Measurements from ENCODE around the gene LRRC46.

LRRC46 gene

DNA sequence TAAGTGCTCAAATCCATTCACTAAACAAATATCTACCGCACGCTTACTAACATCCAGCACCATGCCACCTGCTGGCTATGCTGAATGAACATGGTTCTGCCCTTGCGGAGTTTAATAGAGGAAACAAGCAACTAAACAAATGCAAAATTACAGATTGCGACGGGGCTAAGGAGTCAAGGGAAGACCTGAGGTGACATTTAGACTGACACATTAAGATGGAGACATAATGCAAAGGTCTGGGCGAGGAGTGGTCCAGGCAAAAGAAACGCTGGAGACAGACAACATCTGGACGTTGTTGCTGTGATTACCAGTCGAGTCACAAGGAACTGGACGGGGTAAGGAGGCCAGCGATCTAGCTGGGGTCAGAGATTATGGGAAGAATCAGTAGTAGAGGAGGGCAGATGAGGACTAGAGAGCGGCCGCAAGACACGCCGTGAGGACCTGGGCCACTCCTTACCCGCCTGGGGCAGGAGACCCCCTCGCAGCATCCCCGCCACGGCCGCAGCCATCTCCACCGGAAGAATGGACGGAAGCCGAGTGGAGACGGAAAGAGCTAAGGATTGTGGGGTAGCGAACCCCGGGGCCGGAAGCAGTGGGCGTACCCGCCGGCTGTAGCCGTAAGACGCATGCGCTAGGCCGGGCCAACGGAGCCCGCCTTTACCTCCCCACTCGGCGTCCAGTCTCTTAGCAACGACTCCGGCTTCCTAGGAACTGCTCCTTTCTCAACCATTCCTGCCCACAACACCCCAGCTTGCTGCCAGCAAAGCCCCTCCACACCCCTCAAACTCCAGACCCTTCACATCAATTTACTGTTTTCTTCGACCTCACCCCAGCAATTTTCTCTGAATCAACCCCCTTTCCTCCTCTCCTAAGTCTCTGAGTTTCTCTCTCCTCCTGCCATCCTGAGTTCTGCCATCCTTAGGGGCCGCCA lies at the start of gene LRRC46, which contains the start of gene MRPL10:
TSS of gene LRRC46 (plus strand) at position 668 of the 931 bp plus-strand sequence. CDS start 320 bp downstream, outside the sequence.
TSS of gene MRPL10 (minus strand) at position 539 of the 931 bp plus-strand sequence. CDS start at position 509, 30 bp downstream.
- peak; percentile 90 to 91 for DNase-seq (ENCODE audit: low read depth in 2 of 2)

GRCh38 chr17:47785538-47786123 lies 45.8 kb upstream of the LRRC46 start:
- no peak for DNase-seq (ENCODE audit: low read depth in 2 of 2)

DNA sequence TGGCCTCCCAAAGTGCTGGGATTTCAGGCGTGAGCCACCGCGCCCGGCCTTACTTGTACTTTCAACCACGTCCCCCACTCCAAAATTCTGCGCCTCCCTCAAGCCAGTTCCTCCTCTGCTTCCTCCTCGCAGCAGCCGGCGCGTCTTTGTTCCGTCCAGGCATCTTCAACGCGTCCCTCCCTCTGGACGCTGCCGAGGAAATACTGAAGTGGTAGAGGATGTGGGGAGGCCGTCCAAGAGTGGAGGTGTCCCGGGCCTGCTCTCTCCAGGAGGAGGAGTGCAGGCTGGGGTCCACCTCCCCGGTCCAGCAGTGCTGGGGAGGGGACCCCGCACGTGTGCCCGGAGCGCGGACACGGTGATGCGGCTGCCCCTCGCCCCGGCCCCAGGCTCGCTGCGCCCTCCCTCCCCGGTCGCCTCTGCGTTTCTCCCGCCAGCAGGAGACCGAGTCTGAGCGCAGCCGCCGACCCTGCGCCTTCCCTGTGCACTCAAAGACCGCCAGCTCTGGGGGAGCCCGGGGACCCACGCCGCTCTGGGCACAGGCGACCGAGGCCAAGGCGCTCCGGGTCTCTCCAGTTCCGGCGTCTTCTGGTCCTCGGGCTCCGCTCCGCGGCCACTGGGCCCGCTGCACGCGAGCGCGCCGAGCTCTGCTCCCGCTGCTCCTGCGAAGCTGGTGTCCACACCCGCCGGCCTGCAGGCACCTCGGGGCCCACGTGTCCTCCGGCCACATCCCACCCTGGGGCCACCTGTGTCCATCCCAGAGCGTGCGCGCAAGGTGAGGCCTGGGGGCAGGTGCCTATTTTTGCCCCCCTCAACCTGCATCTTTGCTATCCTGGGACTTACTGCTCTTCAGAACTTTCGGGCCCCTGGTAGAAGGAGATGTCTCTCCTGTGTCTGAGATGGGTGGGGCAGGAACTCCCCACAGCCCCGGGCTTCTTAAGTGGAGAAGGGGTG lies 41.6 kb upstream of the LRRC46 start:
- DNase-seq (ENCODE audit: low read depth in 2 of 2) = peak; percentile 28 to 53

- no peak for DNase-seq (ENCODE audit: low read depth in 2 of 2)
Observed at GRCh38 chr17:47791025-47791424, 40.4 kb upstream of the LRRC46 start.

DNA sequence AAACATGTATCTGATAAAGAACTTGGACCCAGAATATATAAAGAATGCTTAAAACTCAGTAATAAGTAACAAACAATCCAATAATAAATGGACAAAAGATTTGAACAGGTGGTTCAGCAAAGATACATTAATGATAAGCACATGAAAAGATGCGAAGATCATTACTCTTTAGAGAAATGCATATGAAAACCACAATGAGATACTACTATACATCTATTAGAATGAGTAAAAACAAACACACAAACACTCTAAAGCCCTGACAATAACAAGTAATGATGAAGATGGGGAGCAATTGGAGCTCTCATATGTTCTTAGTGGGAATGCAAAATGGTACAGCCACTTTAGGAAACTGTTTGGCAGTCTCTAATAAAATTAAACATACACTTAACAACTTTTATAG lies 39.0 kb upstream of the LRRC46 start:
- DNase-seq (ENCODE audit: low read depth in 2 of 2) = no peak

DNA sequence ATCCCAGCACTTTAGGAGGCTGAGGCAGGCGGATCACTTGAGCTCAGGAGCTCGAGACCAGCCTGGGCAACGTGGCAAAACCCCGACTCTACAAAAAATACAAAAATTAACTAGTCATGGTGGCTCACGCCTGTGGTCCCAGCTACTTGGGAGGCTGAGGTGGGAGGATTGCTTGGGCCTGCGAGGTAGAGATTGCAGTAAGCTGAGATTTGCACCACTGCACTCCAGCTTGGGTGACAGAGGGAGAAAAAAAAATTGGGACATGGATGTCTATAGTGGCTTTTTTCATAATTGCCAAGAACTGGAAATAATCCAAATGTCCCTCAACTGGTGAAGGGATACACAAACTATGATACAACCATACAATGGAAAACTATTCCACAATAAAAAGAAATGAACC lies 38.5 kb upstream of the LRRC46 start:
- no peak for DNase-seq (ENCODE audit: low read depth in 2 of 2)

DNA sequence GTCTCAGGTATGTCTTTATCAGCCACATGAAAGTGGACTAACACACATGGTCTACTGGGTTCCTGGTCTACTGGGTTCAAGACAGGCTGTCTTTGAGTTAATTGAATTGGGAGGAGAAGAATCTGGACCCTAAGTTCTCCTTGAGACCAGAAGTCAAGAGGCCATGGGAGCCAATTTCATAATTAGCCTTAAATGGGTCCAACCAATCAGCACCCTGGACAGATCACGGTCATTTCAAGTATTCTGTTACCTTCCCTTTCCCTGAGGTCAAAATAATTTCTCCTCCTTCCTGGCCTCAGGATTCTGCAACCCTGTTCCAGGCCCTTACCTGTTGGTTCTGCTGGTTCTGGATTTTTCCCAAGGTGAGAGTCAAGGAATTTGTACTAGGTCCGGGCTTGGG lies 33.7 kb upstream of the LRRC46 start:
- no peak for DNase-seq (ENCODE audit: low read depth in 2 of 2)

DNA sequence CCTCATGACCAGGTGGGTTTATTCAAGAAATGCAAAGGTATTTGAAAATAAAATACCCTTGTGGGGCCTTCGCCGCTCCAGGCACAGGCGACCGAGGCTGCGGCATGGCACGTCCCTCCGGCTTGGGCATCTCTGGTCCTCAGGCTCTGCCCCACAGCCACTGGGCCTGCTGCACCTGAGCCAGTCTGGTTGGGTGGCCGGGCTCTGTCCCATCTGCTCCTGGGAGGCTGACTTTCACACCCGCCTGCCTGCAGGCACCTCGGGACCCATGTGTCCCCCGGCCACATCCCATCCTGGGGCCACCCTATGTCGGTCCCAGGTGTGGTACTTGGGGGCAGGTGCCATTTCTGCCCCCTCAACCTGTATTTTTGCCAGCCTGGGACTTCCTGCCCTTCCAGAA lies 30.8 kb upstream of the LRRC46 start:
- no peak for DNase-seq (ENCODE audit: low read depth in 2 of 2)

DNA sequence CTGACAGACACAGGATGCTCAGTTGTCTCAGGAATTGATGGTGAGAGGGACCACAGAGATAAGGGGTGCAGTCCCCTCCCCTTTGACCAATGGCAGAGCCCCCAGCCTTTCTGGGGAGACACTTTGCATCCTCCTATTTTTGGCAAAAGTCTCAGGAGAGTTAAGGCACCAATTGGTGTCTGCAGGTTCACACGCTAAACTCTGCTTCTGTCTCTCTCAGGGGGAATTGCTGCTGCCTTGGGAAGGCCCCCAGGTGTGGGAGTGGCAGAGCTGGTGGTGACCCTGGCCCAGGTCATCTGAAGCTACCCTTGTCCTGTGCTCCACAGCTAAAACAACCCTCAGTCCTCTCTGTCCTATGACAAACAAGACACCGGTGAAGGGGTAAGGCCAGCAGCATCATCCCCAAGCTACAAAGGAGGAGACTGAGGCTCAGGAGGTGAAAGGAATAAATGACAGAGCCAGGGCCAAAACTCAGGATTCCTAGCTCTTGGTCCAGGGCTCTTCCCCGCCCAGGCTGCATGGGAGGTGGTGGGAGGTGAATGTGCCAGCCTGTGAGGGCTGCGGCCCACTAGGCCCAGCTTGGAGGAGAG lies 30.2 kb upstream of the LRRC46 start:
- DNase-seq (ENCODE audit: low read depth in 2 of 2) = no peak

GRCh38 chr17:47801906-47802305 lies 29.6 kb upstream of the LRRC46 start:
- DNase-seq (ENCODE audit: low read depth in 2 of 2) = no peak

DNA sequence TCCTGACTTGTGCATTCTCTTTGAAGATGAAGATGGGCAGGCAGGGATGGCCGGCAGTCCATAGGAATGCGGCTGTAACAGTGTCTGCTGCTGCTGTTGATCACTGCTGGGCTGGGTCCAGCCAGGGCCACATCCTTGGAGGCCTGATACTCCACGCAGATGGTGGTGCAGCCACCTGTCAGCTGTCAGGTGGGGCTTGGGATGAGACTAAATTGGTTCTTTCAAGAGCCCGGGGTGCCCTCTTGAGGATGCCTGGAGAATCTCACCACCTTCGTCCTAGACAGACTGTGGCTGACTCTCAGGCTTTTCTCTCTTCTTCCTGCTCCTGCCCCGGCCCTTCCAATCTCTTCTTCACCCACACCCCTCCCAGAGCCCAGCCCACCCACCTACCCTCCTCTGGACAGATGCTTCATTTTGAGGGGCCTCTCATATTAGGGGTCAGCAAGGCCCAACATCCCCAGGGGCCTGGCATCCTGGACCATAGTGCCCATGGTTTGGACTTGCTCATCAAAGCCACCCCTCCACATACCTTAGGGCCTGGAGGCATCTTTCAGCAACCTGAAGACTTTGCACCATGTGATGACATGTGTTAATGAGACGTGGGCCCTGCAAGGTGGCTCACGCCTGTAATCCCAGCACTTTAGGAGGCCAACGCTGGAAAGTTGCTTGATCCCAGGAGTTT lies 29.0 kb upstream of the LRRC46 start:
- peak; percentile 20 for DNase-seq (ENCODE audit: low read depth in 2 of 2)

DNA sequence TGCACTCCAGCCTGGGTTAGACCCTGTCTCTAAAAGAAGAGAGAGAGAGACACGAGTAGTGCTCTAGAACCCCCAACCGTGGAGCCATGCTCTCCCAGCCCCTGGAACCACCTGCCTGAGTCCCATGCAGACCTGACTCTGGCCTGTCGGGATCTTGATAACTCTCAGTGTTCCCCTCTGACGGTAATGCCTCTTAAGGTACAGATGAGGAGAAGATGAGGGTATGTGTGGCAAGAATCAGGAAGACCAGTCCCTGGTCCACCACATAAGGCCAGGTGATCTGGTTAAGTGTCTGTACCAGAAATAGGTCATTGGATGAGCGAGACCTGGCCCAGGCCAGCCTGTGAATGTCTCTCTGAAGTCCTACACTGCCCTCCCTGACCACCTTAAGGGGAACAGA lies 28.3 kb upstream of the LRRC46 start:
- DNase-seq (ENCODE audit: low read depth in 2 of 2) = no peak

DNA sequence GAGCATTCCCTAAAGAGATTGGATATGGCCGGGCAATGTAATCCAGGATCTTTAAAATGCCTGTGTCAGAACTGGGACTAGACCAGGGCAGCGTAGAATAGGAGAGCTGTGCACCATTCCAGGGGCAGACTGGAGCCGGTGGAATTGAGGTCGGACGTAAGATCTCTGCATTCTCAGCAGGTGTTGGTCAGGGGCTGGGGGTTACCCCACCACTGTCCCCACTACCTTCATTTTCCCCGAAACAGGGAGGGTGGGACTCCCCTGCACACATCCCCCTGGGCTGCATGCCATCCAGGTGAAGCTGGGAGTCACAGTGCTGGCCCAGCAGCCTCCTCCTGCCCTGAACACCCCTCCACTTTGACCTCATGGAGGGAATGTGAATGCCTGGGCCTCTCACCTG lies 27.7 kb upstream of the LRRC46 start:
- DNase-seq (ENCODE audit: low read depth in 2 of 2) = no peak

DNA sequence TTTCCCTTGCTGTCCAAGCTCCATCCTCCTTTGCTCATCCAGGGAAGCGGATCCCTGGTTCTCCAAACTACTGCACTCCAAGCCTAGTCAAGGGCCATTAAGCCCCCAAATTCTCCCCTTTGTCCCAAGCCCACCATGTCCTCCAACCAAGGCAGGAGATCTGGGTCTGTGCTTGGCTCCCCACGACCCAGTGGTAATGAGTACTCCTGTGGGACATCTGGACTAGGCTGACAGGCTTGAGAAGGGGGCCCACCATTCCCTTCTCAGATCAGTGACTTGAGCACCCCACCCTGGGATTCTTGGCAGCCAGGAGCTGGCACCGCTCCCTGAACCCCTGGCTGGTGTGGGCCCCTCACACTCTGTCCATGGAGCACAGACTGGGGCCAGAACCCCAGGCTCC lies 27.0 kb upstream of the LRRC46 start:
- no peak for DNase-seq (ENCODE audit: low read depth in 2 of 2)

- DNase-seq (ENCODE audit: low read depth in 2 of 2) = no peak
Observed at GRCh38 chr17:47806026-47806912, 25.2 kb upstream of the LRRC46 start.

DNA sequence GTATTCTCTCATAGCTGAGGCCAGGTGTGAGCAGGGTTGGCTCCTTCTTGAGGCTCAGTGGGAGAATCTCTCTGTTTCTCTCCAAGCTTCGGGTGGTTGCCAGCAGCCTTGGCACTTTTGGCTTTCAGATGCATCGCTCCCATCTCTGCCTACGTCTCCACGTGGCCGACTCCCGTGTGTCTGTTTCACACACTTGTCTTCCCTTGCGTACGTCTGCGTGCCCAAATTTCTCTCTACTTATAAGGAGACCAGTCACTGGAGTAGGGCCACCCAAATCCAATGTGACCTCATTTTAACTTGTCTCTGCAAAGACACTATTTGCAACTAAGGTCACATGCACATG lies 24.6 kb upstream of the LRRC46 start:
- no peak for DNase-seq (ENCODE audit: low read depth in 2 of 2)

DNA sequence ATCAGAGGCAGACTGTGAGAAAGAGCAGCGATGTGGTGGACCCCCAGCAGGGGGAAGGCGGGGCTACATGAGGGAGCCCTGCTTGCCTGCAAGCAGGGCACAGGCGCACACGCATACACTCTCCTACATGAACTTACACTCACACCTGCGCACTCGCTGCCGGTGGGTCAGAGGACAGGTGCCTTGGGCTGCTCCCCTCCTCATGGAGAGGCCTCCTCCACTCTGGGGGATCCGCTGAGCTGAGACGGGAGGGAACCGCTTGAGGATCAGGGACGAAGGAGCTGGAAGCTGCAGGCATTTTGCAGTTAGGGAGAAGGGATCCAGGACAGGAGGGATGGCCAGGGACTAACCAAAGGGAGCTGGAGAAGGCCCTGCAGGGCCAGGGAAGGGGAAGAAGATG lies 24.0 kb upstream of the LRRC46 start:
- no peak for DNase-seq (ENCODE audit: low read depth in 2 of 2)

DNA sequence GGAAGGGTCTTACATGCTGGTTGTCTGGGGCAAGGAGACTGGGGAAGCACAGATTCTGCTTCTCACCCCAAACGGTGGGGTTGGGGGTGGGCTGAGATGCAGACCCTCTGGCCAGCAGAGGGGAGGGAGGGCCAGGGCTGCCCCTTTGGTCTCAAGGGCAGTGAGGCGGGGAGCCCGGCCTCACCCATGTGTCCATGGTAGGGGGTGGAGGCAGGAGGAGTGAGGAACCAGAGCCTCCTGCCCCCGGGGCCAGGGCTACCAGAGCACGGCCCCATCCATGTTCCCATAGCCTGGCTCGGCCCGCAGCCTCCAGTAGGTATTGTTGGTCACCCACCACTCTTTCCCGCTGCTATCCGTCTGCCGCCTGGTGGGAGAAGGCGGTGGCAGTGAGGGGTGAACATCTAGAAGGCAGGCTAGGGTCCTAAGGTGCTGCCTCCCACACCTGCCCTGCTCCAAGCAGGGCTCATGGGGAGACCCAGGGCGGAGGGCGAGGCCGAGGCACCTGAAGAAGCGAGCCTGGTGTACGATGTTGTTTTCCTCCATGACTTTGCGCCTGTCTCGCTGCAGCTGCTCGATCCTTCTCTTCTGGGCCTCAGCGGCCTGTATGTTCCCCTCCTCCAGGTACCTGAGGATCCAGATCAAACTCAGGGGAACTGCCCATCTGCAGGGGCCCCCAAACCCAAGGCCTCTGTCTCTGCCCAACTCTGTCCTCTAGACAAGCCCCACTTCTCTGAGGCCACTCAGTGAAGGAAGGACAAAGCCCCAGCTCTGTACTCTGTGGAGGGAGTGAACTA lies 23.2 kb upstream of the LRRC46 start:
- no peak for DNase-seq (ENCODE audit: low read depth in 2 of 2)

DNA sequence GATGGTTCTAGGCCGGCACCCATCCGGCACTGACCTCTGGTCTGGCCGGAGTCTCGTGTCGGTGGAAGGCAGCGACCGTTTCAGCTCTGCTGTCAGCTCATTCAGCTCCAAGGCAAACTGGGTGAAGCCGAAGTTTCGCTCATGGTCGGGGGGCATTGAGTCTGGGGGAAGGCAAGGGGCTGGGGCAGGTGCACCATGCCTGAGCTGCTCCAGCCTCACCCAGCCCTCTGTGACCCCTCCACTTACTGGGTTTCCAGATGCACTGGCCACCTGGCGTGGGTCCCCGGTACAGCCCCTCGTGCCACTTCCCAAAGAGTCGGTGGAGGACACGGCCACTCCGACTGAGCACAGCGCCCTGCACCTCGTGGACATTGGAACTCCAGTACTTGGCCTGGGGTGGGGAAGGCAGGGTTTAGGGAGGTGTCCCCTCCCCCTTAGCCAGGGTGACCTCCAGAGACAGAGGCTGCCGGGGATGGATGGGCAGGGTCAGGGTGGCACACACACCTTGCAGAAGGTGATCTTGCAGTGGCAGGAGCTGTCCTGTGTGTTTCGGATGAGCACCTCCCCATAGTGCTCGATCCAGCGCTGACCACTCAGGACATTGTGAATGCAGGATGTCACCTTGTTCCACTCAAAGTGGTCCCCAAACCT lies 22.5 kb upstream of the LRRC46 start:
- no peak for DNase-seq (ENCODE audit: low read depth in 2 of 2)

Data from stimulated activated CD8-positive, alpha-beta memory T cell treated with anti-CD3 and anti-CD28 coated beads, Interleukin-15, amount 100 ng/mL, for 48 hours (primary cell).